HG03103 (cell line): ENCODE data around the gene AIG1.
"Not testable (repeated sequence)": the region's sequence is repeated elsewhere in the genome, so short reads cannot be mapped to it uniquely, and the experiment has no call there.

Source experiments
- ATAC-seq: cut with Tn5 transposase; IDR thresholded peaks from one replicate; pipeline ENCODE4 v1.9.1; 2021; ENCODE audit warnings: low read depth; ENCODE audit not compliant: unreplicated experiment

AIG1 gene

GRCh38 chr6:143299253-143300166 lies 238.8 kb downstream of the AIG1 start:
- peak; percentile 89 for ATAC-seq

- ATAC-seq, result no peak
These were observed 240.5 kb downstream of the AIG1 start for GRCh38 chr6:143301188-143301587.

DNA sequence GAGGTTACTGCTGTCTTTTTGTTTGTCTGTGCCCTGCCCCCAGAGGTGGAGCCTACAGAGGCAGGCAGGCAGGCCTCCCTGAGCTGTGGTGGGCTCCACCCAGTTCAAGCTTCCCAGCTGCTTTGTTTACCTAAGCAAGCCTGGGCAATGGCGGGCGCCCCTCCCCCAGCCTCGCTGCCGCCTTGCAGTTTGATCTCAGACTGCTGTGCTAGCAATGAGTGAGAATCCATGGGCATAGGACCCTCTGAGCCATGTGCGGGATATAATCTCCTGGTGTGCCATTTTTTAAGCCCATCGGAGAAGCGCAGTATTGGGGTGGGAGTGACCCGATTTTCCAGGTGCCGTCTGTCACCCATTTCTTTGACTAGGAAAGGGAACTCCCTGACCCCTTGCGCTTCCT lies 247.1 kb downstream of the AIG1 start:
- not testable (repeated sequence) for ATAC-seq

DNA sequence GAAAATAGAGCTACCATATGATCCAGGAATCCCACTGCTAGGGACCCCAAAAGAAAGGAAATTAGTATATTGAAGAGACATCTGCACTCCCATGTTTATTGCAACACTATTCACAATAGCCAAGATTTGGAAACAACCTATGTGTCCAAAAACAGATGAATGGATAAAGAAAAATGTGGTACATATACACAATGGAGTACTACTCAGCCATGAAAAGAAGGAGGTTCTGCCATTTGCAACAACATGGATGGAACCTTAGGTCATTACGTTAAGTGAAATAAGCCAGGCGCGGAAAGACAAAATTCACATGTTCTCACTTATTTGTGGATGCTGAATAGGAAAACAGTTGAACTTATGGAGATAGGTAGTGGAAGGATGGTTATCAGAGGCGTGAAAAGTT lies 252.5 kb downstream of the AIG1 start:
- ATAC-seq, result no peak

GRCh38 chr6:143321491-143322086 lies 260.9 kb downstream of the AIG1 start:
- no peak for ATAC-seq

DNA sequence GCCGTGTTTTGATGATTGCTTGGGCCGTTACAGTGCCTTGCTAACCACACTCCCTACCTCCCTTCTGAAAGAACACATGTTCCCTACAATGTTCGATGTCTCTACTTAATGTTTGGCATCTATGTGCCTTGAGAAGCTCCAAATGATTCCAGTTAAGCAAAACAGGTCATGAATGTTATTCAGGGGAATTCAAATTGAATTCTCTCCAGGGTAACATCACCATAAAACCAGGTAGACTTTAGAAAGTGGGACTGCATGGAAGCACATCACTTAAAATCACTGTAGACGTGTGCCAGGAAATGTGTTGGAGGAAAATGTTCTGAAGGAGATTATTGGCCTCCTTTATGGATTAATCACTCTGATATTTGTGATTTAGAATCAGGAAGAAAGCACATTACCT lies 261.7 kb downstream of the AIG1 start:
- no peak for ATAC-seq

- no peak for ATAC-seq
These were observed 263.2 kb downstream of the AIG1 start for GRCh38 chr6:143323729-143324470.

DNA sequence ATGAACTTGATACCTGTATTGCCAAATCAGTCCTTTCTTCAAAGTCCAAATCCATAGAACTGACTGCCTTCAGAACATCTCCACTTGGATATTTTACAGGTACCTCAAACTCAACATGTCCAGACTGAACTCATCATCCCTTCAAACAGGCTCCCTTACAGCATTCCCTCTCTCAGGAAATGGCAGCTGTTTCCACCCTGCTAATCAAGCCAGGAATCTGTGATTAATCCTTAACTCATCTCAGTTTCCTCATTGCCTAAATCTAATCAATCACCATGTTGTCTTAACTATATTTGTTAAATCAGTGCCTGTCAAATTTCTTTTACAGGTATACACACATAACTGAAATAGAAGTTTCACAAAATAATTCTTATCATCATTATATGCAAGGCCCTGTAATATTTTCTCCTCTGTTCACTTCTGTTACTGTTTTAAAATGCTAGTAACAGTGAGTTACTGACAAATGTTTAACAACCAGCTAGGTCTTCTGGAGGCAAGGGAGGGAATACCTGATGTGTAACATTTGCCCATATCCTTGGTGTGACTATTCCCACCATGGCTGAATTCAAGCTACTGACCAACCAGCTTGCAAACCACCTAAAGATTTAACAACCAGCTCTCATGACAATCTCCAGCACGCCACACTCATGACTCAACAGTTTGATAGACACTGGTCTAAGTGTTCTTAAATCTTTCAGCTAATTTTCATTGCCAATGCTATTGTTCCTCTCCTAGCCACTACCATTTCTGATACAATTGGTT lies 264.9 kb downstream of the AIG1 start:
- ATAC-seq, result no peak

GRCh38 chr6:143328876-143329275 lies 268.2 kb downstream of the AIG1 start:
- ATAC-seq, result no peak

DNA sequence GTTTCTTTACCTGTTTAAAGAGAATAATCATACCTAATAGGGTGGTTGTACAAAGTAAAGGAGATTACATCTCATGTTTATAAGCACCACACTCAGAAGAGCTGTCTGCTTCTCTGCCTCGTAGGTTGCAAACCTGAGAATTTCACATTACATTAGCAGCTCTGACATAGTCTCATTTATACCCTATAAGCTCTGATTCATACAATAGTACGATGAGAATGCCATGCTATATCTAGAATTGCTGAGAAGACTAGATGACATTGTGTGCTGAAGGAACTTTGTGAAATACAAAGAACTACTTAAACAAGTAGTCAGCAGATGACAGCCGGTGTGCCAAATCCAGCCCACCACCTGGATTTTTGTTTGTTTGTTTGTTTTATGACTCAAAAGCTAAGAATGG lies 268.6 kb downstream of the AIG1 start:
- ATAC-seq, result no peak

DNA sequence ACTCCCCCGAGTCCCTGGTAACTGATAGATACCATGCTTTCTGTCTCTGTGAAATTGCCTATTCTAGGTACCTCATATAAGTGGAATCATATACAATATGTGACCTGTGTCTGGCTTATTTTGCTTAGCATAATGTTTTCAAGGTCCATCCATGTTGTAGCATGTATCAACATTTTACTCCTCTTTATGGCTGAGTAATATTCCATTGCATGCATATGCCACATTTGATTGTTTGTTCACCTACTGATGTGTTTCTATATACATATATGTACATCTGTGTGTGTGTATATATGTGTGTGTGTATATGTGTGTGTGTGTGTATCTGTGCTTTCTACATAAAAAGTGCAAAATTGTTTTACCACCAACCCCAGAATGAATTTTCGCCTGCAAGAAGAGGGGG lies 270.7 kb downstream of the AIG1 start:
- ATAC-seq, result no peak

DNA sequence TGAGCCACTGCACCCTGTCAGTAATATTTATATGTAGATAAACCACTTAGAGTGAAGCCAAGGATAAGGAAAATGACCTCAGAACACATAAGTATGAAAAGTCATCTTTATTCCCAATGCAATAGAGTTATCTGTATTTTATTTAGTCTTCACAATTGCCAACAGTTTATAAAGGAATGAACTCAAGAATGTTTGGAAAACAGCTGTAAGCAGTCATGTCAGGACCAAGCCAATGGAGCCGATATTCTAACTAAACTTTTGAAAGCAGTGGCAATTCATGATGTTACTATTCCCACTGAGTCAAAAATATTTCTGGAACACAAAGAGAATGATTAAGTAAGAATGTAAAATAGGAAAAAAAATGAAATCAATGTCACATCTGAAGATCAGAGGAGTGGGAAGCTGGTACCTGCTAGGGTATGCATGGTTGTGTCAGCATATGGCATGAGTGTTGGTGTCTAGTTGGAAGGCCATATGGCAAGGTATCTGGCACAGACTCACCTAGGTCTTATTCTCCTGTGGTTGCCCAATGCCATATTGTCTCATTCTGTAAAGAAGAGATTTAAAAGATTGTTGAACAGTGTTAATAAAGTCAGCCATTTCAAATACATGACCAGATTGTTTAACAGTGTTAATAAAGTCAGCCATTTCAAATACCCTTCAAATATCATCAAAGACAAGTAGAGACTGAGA lies 271.6 kb downstream of the AIG1 start:
- ATAC-seq, result no peak

DNA sequence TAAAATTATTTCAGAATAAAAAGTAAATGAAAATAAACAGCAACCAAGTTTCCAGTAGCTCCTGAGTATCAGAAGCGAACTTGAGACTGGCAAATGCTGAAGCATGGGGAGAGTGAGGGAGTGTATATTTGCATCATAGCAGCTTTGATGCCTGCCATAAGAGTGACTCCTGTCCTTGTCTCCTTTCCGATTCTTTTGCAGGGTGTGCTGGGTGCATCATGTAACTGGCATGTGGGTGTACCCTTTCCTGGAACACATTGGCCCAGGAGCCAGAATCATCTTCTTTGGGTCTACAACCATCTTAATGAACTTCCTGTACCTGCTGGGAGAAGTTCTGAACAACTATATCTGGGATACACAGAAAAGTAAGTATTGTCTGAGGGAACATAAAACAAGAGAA lies 272.4 kb downstream of the AIG1 start:
- ATAC-seq, result no peak

- ATAC-seq, result no peak
These were observed 273.2 kb downstream of the AIG1 start for GRCh38 chr6:143333749-143334520.

DNA sequence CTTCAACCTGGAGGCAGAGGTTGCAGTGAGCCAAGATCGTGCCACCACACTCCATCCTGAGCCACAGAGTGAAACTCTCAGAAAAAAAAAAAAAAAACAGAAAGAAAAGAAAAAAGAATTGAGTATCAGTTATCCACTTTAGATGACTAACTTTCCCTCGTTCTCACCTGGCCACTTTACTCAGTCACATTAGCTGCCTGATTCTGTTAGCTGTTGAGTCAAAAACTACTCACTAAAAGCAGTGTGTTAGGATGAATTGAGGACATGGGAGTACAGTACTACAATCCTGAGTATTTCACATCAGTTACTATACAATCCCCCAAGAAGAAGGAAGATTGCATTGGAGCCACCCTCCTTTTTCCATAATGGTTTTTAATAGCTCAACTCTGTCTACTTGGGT lies 275.2 kb downstream of the AIG1 start:
- ATAC-seq, result no peak

DNA sequence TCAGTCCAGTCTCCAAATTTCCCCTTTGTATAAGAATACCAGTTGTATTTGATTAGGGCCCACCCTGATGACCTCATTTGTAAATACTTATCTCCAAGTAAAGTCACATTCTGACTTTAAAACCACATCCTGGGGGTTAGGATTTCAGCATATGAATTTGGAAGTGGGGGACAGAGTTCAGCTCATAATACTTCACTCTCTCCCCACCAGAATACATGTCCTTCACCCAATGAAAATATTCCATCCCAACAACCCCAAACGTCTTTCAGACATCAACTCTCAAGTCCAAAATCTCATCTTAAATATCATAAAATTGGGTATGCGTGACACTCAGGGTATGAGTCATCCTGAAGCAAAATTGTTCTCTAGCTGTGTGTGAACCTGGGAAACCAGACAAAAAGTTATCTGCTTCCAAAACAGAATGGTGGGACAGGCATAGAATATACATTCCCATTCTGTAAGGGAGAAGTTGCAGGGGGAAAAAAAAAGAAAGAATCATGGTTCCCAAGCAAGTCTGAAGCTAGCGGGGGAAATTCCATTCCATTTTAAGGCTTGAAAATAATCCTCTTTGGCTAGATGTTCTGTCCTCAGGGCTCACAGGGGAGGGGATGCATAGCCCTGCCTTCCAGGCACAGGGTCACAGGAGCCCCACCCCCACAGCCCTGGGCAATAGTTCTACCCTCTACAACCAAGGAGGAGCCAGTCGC lies 275.9 kb downstream of the AIG1 start:
- no peak for ATAC-seq

DNA sequence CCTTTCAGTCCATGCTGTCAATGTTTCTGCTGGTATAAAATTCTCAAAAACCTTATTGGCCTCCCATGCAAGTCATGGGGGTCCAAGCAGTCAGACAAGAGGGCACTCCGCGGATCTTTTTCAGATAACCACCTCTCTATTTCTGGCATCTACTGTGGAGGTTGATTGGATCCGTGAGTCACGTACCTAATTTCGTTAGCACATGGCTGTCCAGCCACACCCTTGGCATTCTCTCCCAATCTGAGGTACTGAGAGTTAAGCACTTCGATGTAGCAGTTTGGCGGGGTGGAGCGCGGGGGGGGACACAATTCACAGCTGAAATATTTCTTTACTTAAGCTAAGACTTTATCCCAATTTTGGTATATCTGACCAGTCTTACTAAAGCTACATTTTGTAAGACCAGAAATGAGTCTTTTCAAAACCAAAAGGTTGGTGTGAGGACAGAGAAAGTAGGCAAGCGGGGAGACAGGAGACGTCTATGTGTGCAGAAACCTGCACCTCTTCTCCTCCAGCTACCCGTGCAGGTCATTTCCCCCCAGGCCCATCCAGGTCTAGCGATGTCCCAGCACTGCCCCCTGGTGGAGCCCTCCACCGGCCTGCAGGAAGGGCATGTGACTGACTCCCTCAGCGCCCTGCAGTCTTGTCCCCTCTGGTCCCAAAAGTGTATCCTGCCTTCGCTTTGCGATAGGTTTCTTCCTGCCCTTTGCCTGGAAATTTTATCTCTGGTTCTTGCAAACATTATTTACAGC lies 276.7 kb downstream of the AIG1 start:
- ATAC-seq, result no peak

DNA sequence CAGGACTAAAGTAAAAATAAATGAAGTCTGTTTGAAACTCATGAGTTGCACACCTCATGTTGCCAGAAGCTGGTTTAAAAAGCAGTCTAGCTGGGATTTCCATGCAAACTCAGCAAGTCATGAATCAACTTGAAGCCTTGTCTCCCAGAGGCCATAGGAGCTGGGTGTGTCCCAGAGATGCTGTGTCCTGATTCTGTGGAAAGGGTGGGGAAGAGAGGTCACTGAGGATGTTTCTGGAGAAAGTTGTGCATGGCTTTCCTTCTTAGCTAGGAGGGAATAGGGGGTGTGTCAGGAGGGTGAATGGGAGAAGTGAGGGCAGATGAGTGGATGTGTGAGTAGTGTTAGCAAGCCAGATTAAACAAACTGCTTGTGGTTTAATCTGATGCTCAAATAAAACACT lies 278.5 kb downstream of the AIG1 start:
- ATAC-seq, result no peak
